Stimulated activated CD4-positive, alpha-beta T cell treated with anti-CD3 and anti-CD28 coated beads, Interleukin-2, amount 100 ng/mL, for 24 hours (primary cell): ENCODE measurements around the gene KRT13.
A peak's percentile ranks its signal among the peaks of the same experiment; 100 is the strongest.

Source experiments
- DNase-seq, 2 donors: peaks; one replicate each; pipeline ENCODE4 v3.0.0-alpha.2; 2020

Gene KRT13

DNA sequence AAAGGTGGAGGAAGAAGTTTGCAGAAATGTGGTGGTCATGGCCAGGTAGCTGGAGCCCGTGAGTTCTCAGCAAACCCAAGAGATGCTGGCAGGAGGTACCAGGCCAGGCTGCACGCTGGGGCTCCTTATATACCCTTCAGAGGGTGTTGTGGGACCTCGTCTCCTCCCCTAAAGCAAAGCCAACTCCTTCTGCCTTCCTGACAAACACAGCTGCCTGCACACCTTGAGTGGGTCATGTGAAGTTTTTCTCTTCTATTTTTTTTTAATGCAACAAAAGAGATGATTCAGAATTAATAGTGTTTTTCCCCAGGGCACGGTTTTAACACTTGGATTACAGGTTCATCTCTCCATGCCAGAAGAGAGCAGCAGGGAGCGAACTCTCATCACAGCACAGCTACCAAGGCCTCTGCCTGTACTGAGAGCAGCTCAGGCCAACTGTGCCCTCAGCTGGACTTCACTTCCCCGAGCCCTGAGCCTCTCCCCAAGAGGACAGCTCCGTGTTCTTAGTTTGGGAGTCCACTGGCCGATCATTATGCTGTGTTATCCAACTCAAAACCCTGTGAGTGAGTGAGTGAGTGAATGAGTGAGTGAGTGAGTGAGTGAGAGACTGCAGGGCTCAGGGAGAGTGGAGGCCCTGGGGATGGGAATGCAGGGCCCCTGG lies 13.5 kb upstream of the KRT13 start, which contains the start of gene KRT15:
Gene KRT15, minus strand, starts transcription at position 102 of the 661 bp plus-strand sequence. Its CDS starts 63 bp downstream, at position 39.
- no peak for DNase-seq

DNA sequence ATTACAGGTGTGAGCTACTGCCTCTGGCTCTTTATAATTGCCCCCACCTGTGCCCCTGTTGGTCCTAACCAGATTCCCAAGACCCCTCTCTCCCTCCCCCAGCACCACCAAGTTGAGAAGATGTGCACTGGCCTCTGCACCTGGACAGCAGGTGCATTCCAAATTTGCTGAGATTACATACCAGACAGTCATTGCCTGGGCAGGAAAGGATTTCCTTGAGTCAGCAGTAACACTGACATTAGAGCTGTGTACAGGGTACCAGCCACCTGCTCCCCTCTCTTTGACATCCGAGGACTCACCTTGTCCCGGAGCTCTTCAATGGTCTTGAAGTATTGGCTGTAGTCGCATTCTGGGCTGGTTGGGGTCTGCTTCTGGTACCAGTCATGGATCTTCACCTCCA lies 12.6 kb upstream of the KRT13 start:
- no peak for DNase-seq

DNA sequence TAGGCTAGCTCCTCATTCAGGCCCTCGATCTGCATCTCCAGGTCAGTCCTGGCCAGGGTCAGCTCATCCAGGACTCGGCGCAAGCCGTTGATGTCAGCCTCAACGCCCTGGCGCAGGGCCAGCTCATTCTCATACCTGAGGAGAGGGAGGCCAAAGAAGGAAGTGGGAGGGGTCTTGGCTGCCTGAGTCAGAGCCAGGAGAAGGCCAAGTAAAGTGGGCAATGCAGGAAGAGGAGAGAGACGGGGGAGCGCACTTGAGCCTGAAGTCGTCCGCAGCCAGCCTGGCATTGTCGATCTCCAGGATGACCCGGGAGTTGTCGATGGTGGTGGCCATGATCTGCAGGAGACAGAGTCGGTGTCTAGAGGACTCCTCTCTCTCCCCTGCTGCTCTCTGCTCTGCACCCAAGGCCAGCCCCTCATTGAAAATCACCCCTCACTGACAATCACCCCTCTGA lies 11.4 kb upstream of the KRT13 start:
- no peak for DNase-seq

DNA sequence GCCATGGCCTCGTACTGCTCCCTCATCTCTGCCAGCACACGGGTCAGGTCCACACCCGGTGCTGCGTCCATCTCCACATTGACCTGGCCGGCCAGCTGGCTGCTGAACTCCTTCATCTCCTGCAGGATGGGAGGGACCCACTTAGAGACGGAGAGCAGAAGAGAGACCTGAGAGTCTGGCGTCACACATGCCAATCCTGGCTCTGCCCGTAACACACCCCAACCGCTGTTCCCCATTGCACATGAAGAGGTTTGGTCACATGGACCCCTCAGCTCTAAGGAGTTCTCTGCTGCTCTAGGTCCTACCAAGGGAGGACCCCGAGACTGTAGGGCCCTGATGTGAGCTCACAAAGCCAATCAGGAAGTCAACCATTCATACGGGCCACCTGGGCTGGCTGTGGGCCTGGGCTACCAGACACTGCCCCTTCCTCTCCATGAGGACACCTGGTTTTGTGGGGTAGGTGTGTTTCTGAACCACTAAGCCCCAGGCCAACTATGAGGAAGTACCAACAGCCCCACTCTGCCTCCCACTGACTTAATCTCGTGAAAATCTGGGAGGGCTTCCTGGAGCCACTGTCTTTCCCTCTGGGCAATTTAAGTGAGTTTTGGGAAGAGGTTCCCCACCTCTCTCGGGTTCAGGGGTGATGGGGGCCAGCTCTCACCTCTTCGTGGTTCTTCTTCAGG lies 10.9 kb upstream of the KRT13 start:
- DNase-seq: no peak

DNA sequence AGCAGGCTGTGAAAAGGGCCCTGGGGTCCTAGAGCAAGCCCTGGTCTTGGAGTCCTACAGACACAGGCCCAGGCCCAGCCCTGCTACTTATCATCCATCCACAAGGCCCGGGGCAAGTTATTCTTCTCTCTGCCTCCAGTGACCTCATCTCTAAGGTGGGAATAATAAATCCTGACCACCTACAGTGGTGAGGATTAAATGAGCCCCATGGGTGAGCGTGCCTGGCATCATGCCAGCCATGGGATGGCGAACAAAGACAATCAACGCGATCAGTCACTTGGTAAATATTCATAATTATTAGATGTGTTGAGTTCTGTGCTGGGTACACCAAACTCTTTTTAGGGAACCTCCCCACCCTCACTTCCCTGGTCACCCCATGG lies 7.7 kb upstream of the KRT13 start:
- DNase-seq: no peak

DNA sequence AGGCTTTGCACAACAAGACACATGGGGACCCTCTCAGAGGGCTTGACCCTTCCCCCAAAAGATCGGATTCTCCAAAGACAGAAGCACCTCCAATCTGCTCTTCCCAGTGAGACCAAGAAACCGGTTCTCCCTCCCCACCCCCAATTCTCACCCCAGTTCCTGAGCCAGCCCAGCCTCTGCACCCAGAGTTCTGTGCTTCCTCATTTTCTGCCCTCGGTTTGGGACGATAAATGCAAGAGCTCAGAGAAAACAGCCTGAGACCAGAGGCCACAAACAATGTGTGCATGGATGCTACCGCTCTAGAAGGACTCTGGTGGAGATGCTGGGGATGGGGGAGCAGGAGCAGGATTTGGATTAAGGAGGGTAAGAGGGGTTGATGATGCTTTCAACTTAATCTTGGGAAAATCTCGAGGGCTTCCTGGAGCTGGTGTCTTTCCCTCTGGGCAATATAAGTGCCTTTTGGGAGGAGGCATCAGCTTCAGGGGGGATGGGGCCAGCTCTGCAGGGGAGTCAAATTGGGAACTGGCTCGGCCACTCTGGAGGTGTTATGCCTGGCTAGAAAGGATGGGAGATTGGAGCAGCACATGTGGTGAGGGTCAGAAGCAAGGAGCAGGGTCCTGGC lies 7.2 kb upstream of the KRT13 start:
- no peak for DNase-seq

DNA sequence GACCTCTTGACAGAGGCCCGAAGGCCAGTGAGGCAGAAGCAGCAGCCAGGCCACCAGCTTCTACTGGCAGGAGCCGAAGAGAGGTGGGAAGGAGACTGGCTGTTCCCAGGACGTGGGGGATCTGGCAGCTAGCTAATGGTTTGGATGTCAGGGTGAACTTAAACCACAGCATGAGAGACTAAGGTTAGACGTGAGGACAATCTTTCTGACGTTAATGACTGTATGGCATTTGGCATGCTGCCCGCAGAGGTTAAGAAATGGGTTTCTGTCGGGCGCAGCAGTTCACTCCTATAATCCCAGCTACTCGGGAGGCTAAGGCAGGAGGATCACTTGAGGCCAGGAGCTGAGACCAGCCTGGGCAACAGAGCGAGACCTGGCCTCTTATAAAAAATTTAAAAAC lies 6.3 kb upstream of the KRT13 start:
- no peak for DNase-seq

DNA sequence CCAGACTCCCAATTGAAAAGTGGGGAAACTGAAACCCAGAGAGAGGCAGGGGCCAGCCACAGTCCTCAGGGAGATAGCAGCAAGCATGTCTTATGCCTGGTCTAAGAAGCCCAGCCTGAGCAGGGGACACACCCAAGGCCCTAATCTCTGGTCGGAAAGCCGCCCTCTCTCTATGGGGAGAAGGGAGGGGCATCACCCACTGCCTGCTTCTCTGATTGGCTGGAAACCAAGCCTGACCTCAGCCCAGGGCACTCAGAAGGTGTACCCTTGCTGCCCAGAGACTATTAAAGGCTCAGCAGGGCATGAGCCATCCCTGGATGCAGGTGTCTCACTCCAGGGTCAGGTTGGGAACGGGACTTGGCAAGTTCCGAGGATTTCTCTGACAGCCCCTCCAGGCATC lies 5.7 kb upstream of the KRT13 start:
- DNase-seq: no peak

DNA sequence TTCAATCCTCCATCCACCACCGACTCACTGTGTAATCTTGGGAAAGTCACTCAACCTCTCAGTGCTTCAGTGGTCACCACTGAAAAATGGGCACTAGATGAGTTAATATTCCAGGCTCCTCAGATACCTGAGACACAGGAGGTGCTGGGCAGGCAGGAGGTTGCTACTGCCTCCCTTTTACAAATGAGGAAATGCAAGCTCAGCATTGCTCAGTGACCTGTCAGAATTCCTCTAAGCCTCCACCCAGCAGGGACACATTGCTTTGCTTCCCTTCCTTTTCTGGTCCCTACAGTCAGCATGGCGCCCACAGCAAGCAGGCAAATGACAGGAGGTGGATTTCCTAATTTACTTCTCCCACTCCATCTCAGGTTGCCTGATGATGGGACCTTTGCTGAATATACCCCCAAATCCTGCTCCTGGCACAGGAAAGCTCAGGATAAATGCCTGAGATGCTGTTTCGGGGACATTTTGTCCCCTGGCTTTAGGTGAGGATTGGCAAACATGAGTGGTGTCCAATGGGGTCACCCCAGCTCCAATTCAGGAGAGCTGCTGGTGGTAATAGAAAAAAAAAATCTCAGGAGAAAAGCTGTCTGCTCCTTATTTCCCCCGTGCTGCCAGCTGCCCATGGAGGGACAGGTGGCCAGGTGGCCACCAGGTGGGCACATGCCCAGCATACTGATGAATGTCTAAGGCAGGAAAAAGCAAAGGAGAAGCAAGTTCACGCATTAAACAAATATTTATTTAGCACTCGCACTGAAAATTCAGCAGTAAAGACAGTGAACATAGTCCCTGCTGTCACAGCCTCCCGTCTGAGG lies 5.0 kb upstream of the KRT13 start:
- DNase-seq: no peak

DNA sequence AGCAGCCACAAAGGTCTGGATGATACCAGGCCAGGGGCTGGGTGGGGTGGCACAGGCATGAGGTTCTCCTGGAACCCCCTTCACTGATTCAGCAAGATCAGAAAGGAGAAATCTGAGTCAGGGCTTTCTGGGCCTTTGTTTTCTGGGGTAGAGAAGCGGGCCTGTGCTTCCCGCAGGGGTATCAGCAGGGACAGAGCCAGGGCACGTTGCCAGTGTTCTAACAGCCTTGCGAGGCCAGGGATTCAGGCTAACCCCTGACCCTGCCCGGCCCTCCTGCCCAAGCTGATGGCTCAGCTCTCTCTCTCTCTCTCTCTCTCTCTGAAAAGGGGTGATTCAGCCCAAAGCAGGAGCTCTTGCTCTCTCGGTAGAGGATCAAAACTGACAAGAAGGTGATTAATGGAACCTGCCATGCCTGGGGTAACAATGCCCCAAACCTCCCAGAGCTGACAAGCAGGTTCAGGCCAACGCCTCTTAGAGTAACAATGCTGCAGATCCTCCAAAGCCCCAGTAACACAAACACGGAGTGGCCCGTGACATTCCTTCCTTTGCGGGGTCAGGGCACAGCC lies 2.0 kb upstream of the KRT13 start:
- DNase-seq: no peak

DNA sequence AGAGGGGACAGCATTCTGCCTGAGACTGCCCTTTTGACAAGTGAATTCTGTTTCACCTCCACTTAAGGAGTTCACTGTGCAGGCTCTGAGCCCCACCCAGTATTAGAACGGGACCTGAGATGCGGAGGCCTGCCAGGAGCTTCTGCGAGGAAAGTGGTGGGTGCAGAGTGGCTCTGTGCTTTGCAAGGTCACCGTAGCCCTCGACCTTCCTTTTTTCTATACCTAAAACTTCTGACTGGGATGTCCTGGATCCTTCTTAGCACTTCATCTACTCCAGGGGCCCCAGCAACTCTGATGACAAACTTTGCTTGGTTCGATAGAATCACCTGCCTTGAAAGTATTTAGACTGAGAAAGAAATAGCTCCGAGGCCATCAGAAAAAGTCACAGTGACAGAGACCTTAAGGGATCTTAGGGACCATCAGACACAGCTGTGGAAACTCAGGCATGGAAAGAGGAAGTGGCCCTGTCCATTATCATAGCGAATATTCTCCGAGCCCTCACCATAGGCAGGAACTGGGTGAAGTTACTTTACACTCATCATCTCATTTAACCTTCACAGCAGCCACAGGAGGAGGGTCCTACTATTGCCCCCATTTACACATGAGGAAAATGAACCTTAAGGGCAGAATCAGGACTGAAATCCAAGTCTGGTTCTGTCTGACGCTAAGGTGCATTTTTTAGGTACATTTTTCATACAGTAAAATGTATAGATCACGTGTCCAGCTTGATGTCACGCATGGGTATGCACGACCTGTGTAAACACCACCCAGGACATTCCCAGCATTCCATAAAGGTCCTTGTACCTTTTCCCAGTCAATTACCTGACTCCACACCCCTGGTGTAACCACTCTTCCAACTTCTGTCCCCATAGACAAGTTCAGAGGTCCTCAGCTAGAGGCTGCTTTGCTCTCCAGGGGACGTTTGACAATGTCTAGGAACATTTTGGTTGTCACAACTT lies 676 bp upstream of the KRT13 start:
- DNase-seq: no peak

DNA sequence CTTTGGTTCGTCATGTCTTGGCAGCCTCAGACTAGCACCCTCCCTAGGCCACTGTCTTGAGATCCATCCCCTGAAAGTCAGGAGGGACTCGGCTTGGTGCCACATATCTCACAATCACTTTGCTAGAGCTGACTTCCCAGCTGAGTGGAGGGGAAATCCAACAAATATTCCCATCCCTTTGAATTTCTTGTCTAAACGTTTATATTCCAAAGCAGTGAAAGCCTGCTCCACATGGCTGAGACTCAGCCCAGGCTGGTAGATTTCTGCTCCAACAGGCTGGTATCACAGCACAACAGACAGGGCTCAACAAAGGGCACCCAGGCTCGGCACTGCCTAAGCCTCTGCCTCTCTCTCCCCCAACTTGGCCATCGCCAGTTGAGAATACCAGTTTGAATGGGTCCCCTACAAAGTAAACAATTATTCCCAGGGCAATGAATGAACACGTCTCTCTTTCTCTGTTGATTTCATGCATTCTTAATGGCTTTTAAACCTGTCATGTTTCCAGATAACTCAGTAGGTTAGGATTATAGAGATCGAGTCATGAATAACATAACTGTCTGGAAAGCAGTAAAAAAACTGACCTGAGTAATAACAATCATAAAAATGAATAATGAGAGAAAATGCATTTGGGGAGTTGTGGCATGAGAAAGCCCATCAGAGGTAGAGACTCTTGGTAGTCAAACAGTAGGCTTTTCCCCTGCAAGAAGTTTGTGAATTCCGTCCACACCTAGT lies 1.0 kb downstream of the KRT13 start:
- DNase-seq: no peak

DNA sequence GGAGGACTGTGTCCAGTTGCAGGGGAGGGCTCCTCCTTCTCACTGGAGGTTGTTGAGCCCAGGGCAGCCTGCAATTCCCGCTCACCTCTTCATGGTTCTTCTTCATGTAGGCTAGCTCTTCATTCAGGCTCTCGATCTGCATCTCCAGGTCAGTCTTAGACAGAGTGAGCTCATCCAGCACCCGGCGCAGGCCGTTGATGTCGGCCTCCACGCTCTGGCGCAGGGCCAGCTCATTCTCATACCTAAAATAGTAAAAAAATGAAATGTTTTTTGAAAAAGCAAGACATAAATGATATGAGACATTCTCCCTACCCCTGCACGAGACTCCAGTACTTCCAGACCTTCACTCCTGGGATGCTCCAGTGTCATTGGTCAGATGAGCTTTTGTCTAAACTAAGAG lies 2.2 kb downstream of the KRT13 start:
- no peak for DNase-seq

DNA sequence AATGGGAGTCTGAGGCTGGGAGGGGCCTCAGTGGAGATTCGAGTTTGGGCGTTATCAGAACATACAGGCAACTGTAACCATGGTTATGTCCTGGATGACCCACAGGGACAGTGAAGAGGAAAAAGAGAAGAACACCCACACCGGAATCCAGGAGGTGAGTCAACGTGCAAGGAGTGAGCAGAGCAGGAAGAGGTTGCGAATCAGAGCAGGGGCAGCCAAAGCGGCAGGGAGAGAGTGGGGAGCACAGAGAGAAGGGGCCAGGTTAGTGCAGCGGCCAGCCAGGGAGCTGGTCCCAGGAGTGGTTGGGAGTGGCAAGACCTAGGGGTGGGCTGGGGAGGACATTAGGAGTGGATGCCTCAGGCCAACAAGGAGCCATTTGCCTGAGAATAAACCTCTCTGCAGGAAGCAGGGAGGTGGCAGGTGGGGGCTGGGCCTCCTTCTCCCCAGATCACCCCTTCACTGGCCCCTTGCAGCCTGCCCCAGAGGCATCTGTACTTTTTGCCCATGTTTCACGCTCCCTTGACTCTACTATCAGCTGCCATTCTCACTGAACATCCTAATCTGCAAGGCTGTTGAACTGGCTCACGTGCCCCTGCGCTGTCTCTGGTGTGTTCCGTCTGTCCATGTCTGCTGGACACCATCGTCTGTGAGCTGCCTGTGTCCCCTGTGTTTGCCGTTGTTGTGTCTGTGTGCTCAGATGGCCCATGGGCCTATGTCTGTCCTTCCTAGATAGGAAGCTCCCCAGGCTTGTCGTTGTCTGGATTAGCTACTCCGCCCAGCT lies 5.1 kb downstream of the KRT13 start:
- DNase-seq: no peak

DNA sequence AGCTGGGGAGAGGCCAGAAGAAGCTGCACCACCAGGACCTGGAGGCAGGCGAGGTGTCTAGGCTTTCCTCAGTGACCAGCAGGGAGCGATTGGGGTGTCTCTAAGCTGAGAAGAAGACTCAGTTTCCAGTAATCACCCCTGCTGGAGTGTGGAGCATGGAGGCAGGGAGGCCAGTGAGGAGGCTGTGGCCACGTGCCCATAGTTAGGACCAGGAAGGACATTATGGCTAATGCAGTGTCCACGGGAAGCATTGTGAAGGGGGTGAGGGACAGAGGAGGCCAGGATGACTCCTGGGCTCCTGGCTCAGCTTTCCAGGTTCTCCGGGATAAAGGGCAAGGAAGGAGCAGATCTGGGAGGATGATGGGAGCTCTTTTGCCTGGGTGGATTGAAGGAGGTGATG lies 5.7 kb downstream of the KRT13 start:
- no peak for DNase-seq

DNA sequence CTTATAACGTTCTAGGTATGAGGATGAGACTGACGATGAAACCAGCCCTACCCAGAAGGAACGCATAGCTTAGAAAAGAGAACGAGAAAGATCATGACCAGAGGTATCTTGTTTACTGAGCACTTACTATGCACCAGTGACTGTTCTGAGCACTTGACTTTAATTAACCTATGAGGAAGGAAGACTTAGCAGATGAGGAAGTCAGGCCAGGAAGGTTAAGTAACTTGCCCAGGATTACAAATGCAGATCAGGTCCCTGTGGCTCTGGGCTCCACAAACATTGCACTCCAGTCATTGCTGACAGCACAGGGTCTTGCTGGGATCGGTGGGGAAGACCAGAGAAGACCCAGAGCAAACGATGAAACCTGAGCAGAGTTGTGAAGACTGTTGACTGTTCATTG lies 7.1 kb downstream of the KRT13 start:
- no peak for DNase-seq

DNA sequence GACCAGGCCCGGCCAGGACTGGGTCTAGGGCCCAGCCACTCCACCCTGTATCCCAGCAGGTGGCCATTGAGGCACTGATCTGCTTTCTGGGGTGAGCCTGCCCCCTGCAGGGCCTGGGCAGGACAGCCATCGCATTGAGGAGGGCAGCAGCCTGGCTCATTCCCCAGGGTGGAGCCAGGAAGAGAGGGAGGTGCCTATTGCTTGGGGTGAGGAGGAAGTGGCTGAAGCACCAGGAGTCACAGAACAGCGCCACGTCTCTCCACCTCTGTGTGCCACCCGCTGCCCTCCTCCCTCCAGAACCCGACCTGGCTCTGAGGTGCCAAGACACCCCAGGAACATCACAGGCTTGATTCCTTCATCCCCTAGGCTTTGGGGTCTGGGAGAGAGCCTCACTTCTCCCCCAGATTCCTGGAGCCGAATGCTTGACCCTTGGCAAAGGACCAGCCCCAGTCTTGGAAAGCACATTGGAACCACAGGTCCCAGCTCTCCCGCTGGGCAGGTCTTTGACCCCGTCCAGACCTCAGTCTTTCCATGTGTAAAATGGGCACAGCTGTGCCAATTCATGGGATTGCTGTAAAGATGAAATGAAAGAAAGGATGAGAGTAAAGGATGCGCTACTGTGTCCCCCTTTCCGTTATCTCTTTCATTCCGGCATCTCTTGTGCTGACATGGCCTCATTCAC lies 8.5 kb downstream of the KRT13 start:
- DNase-seq: peak; percentile 60 to 75

DNA sequence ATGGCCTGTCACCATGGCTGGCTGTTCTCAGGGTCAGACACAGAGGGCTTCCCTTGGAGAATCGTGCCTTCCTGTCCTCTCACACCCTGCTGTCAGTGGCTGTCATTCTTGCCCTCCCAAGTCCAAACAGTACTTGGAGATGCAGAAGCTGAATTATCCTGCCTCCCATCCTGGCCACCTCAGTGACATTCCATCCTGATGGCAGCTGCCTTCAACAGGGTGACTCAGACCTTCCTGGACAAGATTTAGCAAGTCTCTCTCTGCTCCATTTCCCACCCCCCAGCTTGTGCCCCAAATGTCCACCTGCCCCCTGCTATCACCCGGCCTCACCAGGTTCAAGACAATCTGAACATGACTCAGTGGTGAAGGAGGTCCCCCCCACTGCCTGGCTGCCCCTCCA lies 10.9 kb downstream of the KRT13 start:
- DNase-seq: no peak

DNA sequence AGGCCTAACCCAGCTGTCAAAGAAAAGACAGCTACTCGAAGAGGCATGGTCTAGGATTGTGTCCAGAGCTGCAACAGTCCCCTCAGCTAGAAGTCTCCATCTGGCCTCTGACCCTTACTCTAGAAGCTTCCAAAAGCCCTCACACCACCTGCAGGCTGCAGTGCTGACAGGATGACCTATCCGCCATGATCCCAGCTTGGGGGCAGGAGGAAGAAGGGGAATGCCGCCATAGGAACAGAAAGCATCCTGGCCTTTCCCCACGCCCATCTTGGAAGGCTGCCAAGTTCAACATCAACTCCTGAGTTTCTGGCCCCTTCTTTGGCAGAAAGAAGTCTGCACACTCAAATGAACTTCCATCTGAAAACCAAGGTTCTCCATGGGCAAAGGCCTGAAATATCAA lies 12.6 kb downstream of the KRT13 start:
- DNase-seq: no peak

DNA sequence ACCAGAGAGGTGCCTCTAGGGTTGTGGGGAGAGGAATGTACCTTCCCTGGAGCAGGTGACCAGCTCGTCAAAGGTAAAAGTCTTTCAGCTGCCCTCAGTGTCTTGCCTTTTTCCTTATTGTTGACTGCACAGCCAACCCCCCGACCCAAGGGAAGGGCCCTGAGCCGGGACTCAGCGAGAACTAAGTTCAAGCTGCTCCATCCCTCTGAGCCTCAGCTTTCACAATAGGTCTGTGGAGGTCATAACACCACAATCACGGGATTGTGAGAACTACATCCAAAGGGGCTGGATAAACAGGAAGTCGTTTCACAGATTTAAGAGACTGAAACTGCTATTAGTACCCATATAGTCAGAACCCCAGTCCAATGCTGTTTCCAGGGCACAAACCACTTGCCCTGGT lies 13.1 kb downstream of the KRT13 start:
- DNase-seq: no peak
